Right cardiac atrium (tissue), 5 donors: ENCODE data around the gene NSD2. TPM values are rescaled to one million over a fixed set of nuclear protein-coding genes. Genes with fewer than 3 reads are reported as not detected.

Experiments used
- ATAC-seq, 2 donors: fragments of 200-7000 bp; cut with Tn5 transposase; one replicate each; pipeline versions ENCODE4 v1.8.0 to v1.9.1; 2020; ENCODE audit warnings: moderate library complexity in 2 of 2, mild to moderate bottlenecking in 1 of 2
- DNase-seq, 3 donors: peaks; one replicate each; pipeline ENCODE4 v3.0.0-alpha.2; 2020
- H3K27ac ChIP-seq: one replicate; pipeline ENCODE4 v1.5.1; 2013; ENCODE audit warnings: mild to moderate bottlenecking, low read length, control low read depth, moderate library complexity
- H3K27me3 ChIP-seq: one replicate; pipeline ENCODE4 v1.6.1; 2013; ENCODE audit not compliant: control insufficient read depth, insufficient read depth
- H3K4me1 ChIP-seq: one replicate; pipeline ENCODE4 v1.6.1; 2013; ENCODE audit warnings: low read length; ENCODE audit not compliant: control insufficient read depth, insufficient read depth
- H3K4me3 ChIP-seq: one replicate; pipeline ENCODE4 v1.5.1; 2013; ENCODE audit warnings: low read length, control low read depth
- H3K9me3 ChIP-seq: one replicate; pipeline ENCODE4 v1.6.1; 2013; ENCODE audit warnings: low read length; ENCODE audit not compliant: control insufficient read depth
- WGBS: extraction: QIAGEN DNeasy Blood & Tissue Kit; methylation state at CpG from one replicate; pipeline ENCODE4 v1.1.7; 2013; 5-methylcytosine and 5-hydroxymethylcytosine counted together
- intact Hi-C, 4 donors: fragments of 100-400 bp; cut with DNase I; formaldehyde crosslinking; loops; one replicate each; pipeline versions ENCODE4 v1.11.0 to v1.14.0; 2022 to 2023
- polyA plus RNA-seq: library from polyadenylated mRNA; stranded (reverse); fragments of 200-250 nt; gene quantifications from one replicate; pipeline ENCODE4 v1.2.3, GENCODE V29; 2013
- total RNA-seq, 4 donors: library from RNA; stranded (reverse); fragmentation: NEBNext Ultra II Directional; extraction: Animal tissue kit (Norgen Biotek cat#: 25700); gene quantifications; one replicate each; pipeline ENCODE4 v1.2.1, GENCODE V29; 2021
- donor health status: healthy with polysubstance abuse.
- donor health status: DM: no; HTN: yes; CAD: no.
- donor health status: DM: no; HTN: no; CAD: no.
- donor health status: DM: no; HTN: yes; CAD: no; lungs with severe emphysema.
- donor health status: DM: yes; HTN: yes; CAD: no.

Gene NSD2
- total and polyA plus RNA-seq, 5 donors: 10.8 to 52.0 (median 44.6) TPM

GRCh38 chr4:1961038-1961437, 89.8 kb downstream of the NSD2 start:
- no peak overlapping the region for H3K27ac ChIP-seq
- WGBS: 92% methylated on average over 15 of the region's 15 CpGs
- ATAC-seq (no peak), DNase-seq (no peak)
- no peak overlapping the region for H3K4me3 ChIP-seq
- peaks cover 4% of the 10 kb centered on the region for H3K4me1 ChIP-seq
- no peaks in the 10 kb centered on the region for H3K9me3 ChIP-seq
- intact Hi-C loops: no loop called here
- no peaks in the 10 kb centered on the region for H3K27me3 ChIP-seq

- Histone ChIP-seq H3K4me1 (peaks cover 4% of the 10 kb centered on the region), H3K27me3 (no peaks in the 10 kb centered on the region), H3K27ac (no peak overlapping the region), H3K9me3 (no peaks in the 10 kb centered on the region), H3K4me3 (no peak overlapping the region)
- ATAC-seq (no peak), DNase-seq (no peak)
- intact Hi-C loops: no loop called here
- WGBS: 66% methylated on average over 4 of the region's 4 CpGs
Observed at GRCh38 chr4:1961563-1961962, 90.4 kb downstream of the NSD2 start.

- DNase-seq: no peak
- Histone ChIP-seq H3K4me3 (no peak overlapping the region), H3K27me3 (no peaks in the 10 kb centered on the region), H3K9me3 (no peaks in the 10 kb centered on the region), H3K4me1 (peaks cover 4% of the 10 kb centered on the region), H3K27ac (no peak overlapping the region)
- ATAC-seq: no peak
- intact Hi-C loops: no loop called here
- WGBS: 69% methylated on average over 4 of the region's 4 CpGs
Observed at GRCh38 chr4:1962980-1963379, 91.8 kb downstream of the NSD2 start.

GRCh38 chr4:1964443-1964842, 93.2 kb downstream of the NSD2 start:
- DNase-seq (no peak), ATAC-seq (no peak)
- 64% methylated on average over 6 of the region's 6 CpGs for WGBS
- no peak overlapping the region for H3K4me3 ChIP-seq
- H3K9me3 ChIP-seq: no peaks in the 10 kb centered on the region
- H3K4me1 ChIP-seq: peaks cover 4% of the 10 kb centered on the region
- intact Hi-C loops: no loop called here
- no peaks in the 10 kb centered on the region for H3K27me3 ChIP-seq
- no peak overlapping the region for H3K27ac ChIP-seq

GRCh38 chr4:1964971-1965370, 93.8 kb downstream of the NSD2 start:
- Histone ChIP-seq H3K27me3 (no peaks in the 10 kb centered on the region), H3K4me3 (no peak overlapping the region), H3K27ac (no peak overlapping the region), H3K9me3 (no peaks in the 10 kb centered on the region), H3K4me1 (peaks cover 4% of the 10 kb centered on the region)
- no peak for ATAC-seq
- no peak for DNase-seq
- intact Hi-C loops: no loop called here
- 100% methylated on average over 1 of the region's 1 CpG for WGBS

GRCh38 chr4:1967512-1968149, 96.4 kb downstream of the NSD2 start:
- no peaks in the 10 kb centered on the region for H3K4me1 ChIP-seq
- WGBS: 82% methylated on average over 5 of the region's 5 CpGs
- intact Hi-C loops: no loop called here
- no peaks in the 10 kb centered on the region for H3K27me3 ChIP-seq
- DNase-seq: no peak
- no peak for ATAC-seq
- H3K4me3 ChIP-seq: no peak overlapping the region
- H3K27ac ChIP-seq: no peak overlapping the region
- no peaks in the 10 kb centered on the region for H3K9me3 ChIP-seq

GRCh38 chr4:1968686-1969295, 97.6 kb downstream of the NSD2 start:
- intact Hi-C loops: no loop called here
- Histone ChIP-seq H3K27ac (no peak overlapping the region), H3K9me3 (no peaks in the 10 kb centered on the region), H3K4me3 (no peak overlapping the region), H3K27me3 (no peaks in the 10 kb centered on the region), H3K4me1 (no peaks in the 10 kb centered on the region)
- 93% methylated on average over 7 of the region's 7 CpGs for WGBS
- DNase-seq: no peak
- ATAC-seq: no peak

- H3K4me1 ChIP-seq: no peaks in the 10 kb centered on the region
- intact Hi-C loops: no loop called here
- WGBS: 95% methylated on average over 17 of the region's 17 CpGs
Observed at GRCh38 chr4:1969928-1970723, 98.9 kb downstream of the NSD2 start.

GRCh38 chr4:1970926-1971325, 99.7 kb downstream of the NSD2 start:
- no peak for ATAC-seq
- Histone ChIP-seq H3K27ac (no peak overlapping the region), H3K9me3 (no peaks in the 10 kb centered on the region), H3K27me3 (no peaks in the 10 kb centered on the region), H3K4me1 (no peaks in the 10 kb centered on the region), H3K4me3 (no peak overlapping the region)
- intact Hi-C loops: no loop called here
- no peak for DNase-seq
- WGBS: 91% methylated on average over 6 of the region's 6 CpGs

More at GRCh38 chr4:1969928-1970723, 98.9 kb downstream of the NSD2 start:
- ATAC-seq: no peak
- H3K27ac ChIP-seq: no peak overlapping the region
- DNase-seq: no peak
- no peaks in the 10 kb centered on the region for H3K27me3 ChIP-seq
- no peak overlapping the region for H3K4me3 ChIP-seq
- H3K9me3 ChIP-seq: no peaks in the 10 kb centered on the region

- Histone ChIP-seq H3K9me3 (no peaks in the 10 kb centered on the region), H3K4me3 (no peak overlapping the region), H3K27ac (no peak overlapping the region), H3K4me1 (no peaks in the 10 kb centered on the region), H3K27me3 (no peaks in the 10 kb centered on the region)
- WGBS: 94% methylated on average over 16 of the region's 16 CpGs
- ATAC-seq (no peak), DNase-seq (no peak)
- intact Hi-C loops: no loop called here
Observed at GRCh38 chr4:1971456-1972200, 100.4 kb downstream of the NSD2 start.

GRCh38 chr4:1972414-1972813, 101.2 kb downstream of the NSD2 start:
- DNase-seq (no peak), ATAC-seq (no peak)
- intact Hi-C loops: no loop called here
- no peaks in the 10 kb centered on the region for H3K4me1 ChIP-seq
- 92% methylated on average over 10 of the region's 10 CpGs for WGBS
- H3K4me3 ChIP-seq: no peak overlapping the region
- H3K27me3 ChIP-seq: no peaks in the 10 kb centered on the region
- no peak overlapping the region for H3K27ac ChIP-seq
- H3K9me3 ChIP-seq: no peaks in the 10 kb centered on the region
